ENCODE measurements around the gene LIMK2. TPM values are rescaled to one million over a fixed set of nuclear protein-coding genes. Genes with fewer than 3 reads are reported as not detected.

LIMK2 gene
- total RNA-seq, 1 experiment from 2014 or later, result 27.9 TPM

DNA sequence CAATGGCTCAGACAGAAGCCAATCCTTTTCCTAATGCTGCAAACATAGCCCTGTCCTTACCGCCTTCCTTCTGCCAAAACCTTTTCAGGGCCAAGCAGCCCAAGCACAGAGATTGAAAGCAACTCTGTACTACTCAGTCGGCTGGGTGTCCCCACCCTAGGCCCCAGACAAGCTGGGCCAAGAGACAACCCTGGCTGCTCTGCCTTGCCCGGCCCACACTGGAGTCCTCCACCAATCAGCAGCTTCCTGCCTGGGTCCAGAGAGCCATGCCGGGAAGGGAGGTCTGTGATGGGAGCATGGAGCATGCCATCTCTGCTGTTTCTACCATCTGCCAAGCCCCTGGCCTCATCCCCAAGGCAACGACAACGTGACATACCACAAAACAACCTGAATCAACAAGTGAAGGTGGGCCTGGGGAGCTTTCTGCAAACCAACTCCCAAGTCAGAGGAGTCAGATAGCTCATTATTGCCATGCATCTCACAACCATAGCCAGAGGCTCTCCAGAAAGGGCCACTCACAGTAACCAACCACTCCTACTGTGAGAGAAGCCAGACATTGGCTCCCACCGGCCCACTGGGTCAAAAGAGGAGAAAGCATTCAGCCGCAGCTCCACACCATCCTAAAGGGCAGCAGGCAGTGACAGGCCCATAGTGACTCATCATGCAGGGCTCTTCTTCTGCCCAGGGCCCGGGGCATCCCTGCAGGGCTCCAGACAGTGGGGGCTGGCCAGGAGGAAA lies 115.9 kb downstream of the LIMK2 start:
- no peak overlapping the region for H3K4me3 ChIP-seq (ENCODE audit: low read depth, low read length, poor library complexity, severe bottlenecking)
- H3K27me3 ChIP-seq (replicated peaks; ENCODE audit: insufficient read depth, low read depth, low read length, poor library complexity), result no peaks in the 10 kb centered on the region
- CTCF ChIA-PET, result no interaction called here
- H3K27ac ChIP-seq (ENCODE audit: low read depth, low read length, poor library complexity, severe bottlenecking), result no peak overlapping the region
- BruUV-seq (replicated peaks), result no TSS peak
- no peak for DNase-seq (ENCODE audit: low spot score)
- no peaks in the 10 kb centered on the region for H3K9me3 ChIP-seq (ENCODE audit: low read depth, low read length, poor library complexity, severe bottlenecking)
- POLR2A ChIA-PET (ENCODE audit: low non-redundant PET), result interaction anchor here (0.6 kb wide), 1 partner anchor 17 kb away, joined by 3 read pairs; no protein-coding TSS in a partner anchor
- no peaks in the 10 kb centered on the region for H3K4me1 ChIP-seq (ENCODE audit: insufficient read depth, low read length, poor library complexity, severe bottlenecking)
- TF ChIP-seq, protein P1, sequence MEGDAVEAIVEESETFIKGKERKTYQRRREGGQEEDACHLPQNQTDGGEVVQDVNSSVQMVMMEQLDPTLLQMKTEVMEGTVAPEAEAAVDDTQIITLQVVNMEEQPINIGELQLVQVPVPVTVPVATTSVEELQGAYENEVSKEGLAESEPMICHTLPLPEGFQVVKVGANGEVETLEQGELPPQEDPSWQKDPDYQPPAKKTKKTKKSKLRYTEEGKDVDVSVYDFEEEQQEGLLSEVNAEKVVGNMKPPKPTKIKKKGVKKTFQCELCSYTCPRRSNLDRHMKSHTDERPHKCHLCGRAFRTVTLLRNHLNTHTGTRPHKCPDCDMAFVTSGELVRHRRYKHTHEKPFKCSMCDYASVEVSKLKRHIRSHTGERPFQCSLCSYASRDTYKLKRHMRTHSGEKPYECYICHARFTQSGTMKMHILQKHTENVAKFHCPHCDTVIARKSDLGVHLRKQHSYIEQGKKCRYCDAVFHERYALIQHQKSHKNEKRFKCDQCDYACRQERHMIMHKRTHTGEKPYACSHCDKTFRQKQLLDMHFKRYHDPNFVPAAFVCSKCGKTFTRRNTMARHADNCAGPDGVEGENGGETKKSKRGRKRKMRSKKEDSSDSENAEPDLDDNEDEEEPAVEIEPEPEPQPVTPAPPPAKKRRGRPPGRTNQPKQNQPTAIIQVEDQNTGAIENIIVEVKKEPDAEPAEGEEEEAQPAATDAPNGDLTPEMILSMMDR (conservative IDR thresholded peaks at IDR 0.05; ENCODE audit: low read depth, low read length), result no peak
- no peak for TF ChIP-seq EZH2 (IDR thresholded peaks at IDR 0.05; ENCODE audit: borderline replicate concordance, low read depth, low read length, poor library complexity, severe bottlenecking)
- peaks cover 73% of the 10 kb centered on the region for H3K36me3 ChIP-seq (ENCODE audit: insufficient read depth, low read length, poor library complexity, severe bottlenecking)
- intact Hi-C loops (cut with micrococcal nuclease; ENCODE audit: unreplicated experiment), result no loop called here

DNA sequence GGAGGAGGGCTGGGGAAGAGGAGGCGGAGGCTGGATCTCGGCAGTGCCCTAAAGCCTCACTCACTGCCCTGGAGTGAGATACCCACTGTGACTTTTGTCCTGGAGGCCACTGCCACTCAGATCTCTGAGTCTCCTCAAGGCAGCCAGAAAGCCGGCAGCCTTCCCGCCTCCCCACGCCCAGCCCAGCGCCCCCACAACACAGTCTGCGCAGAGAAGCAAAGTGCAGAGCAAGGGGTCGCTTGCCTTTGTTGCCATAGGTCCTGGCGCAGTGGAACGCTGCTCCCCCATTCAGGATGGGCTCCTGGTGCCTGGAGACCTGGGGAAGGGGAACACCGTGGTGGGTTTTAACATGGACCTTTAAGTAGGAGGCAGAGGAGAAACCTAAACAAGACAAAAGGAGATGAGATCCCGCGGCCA lies 116.5 kb downstream of the LIMK2 start:
- TF ChIP-seq EZH2 (IDR thresholded peaks at IDR 0.05; ENCODE audit: borderline replicate concordance, low read depth, low read length, poor library complexity, severe bottlenecking), result no peak
- TF ChIP-seq, protein P1 (conservative IDR thresholded peaks at IDR 0.05; ENCODE audit: low read depth, low read length), result no peak
- ChIA-PET POLR2A (ENCODE audit: low non-redundant PET) (interaction anchor here (0.6 kb wide), 1 partner anchor 18 kb away, joined by 3 read pairs; no protein-coding TSS in a partner anchor), CTCF (no interaction called here)
- BruUV-seq (replicated peaks), result no TSS peak
- intact Hi-C loops (cut with micrococcal nuclease; ENCODE audit: unreplicated experiment), result no loop called here
- H3K27ac ChIP-seq (ENCODE audit: low read depth, low read length, poor library complexity, severe bottlenecking), result no peak overlapping the region
- no peaks in the 10 kb centered on the region for H3K9me3 ChIP-seq (ENCODE audit: low read depth, low read length, poor library complexity, severe bottlenecking)
- no peak overlapping the region for H3K4me3 ChIP-seq (ENCODE audit: low read depth, low read length, poor library complexity, severe bottlenecking)
- peaks cover 79% of the 10 kb centered on the region for H3K36me3 ChIP-seq (ENCODE audit: insufficient read depth, low read length, poor library complexity, severe bottlenecking)
- DNase-seq (ENCODE audit: low spot score), result no peak
- H3K27me3 ChIP-seq (replicated peaks; ENCODE audit: insufficient read depth, low read depth, low read length, poor library complexity), result no peaks in the 10 kb centered on the region
- no peaks in the 10 kb centered on the region for H3K4me1 ChIP-seq (ENCODE audit: insufficient read depth, low read length, poor library complexity, severe bottlenecking)

DNA sequence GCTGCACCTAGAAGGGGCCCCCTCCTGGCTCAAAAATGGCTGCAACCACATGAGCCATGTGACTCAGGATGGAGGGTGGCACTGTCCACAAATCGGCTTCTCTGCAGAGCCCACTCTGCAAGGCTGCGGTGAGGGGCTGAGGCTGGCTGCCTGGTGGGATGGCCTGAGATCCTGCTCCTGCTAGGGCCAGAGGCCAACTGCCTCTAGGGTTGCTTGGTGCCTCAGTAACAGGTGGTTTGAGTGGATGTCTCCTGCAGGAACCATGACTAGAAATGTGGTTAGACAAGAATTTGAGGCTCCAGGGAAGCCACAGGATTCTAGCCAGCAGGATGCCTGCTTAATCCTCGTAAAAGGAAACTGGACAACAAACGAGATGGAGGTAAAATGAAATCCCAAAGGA lies 116.9 kb downstream of the LIMK2 start:
- Histone ChIP-seq H3K27me3 (replicated peaks; ENCODE audit: insufficient read depth, low read depth, low read length, poor library complexity) (no peaks in the 10 kb centered on the region), H3K36me3 (ENCODE audit: insufficient read depth, low read length, poor library complexity, severe bottlenecking) (peaks cover 84% of the 10 kb centered on the region), H3K9me3 (ENCODE audit: low read depth, low read length, poor library complexity, severe bottlenecking) (no peaks in the 10 kb centered on the region), H3K4me1 (ENCODE audit: insufficient read depth, low read length, poor library complexity, severe bottlenecking) (no peaks in the 10 kb centered on the region), H3K4me3 (ENCODE audit: low read depth, low read length, poor library complexity, severe bottlenecking) (no peak overlapping the region), H3K27ac (ENCODE audit: low read depth, low read length, poor library complexity, severe bottlenecking) (no peak overlapping the region)
- no peak for DNase-seq (ENCODE audit: low spot score)
- BruUV-seq (replicated peaks), result no TSS peak
- TF ChIP-seq, protein P1 (conservative IDR thresholded peaks at IDR 0.05; ENCODE audit: low read depth, low read length), result no peak
- TF ChIP-seq EZH2 (IDR thresholded peaks at IDR 0.05; ENCODE audit: borderline replicate concordance, low read depth, low read length, poor library complexity, severe bottlenecking), result no peak
- ChIA-PET CTCF (no interaction called here), POLR2A (ENCODE audit: low non-redundant PET) (no interaction called here)
- intact Hi-C loops (cut with micrococcal nuclease; ENCODE audit: unreplicated experiment), result no loop called here

Other genes starting within 250 kb of the LIMK2 start
- 54.3 and 60.3 TPM in 2 replicates for gene MORC2, start 243.5 kb upstream of the LIMK2 start, total RNA-seq (2021)
- gene TUG1, start 243.0 kb upstream of the LIMK2 start, total RNA-seq (2021), result 65.8 and 70.0 TPM in 2 replicates
- 40.0 and 43.7 TPM in 2 replicates for gene SMTN, start 131.0 kb upstream of the LIMK2 start, total RNA-seq (2021)
- 3.2 and 5.0 TPM in 2 replicates for gene SELENOM, start 104.7 kb upstream of the LIMK2 start, total RNA-seq (2021)
- 4.6 and 4.8 TPM in 2 replicates for gene INPP5J, start 89.3 kb upstream of the LIMK2 start, total RNA-seq (2021)
- gene PLA2G3, start 71.8 kb upstream of the LIMK2 start, total RNA-seq (2021), result 20.4 and 21.5 TPM in 2 replicates
- gene RNF185, start 52.1 kb upstream of the LIMK2 start, total RNA-seq (2021), result 28.2 and 31.8 TPM in 2 replicates
- 0.24 and 0.46 TPM in 2 replicates for gene PIK3IP1, start 80.2 kb downstream of the LIMK2 start, total RNA-seq (2021)
- gene PATZ1, start 134.0 kb downstream of the LIMK2 start, total RNA-seq (2021), result 53.4 and 58.5 TPM in 2 replicates
- gene DRG1, start 187.3 kb downstream of the LIMK2 start, total RNA-seq (2021), result 115 and 116 TPM in 2 replicates